Colonic mucosa (tissue), 4 donors: ENCODE measurements around the gene CNTN2. TPM values are rescaled to one million over a fixed set of nuclear protein-coding genes. Genes with fewer than 3 reads are reported as not detected.

Experiments used
- DNase-seq: peaks from one replicate; pipeline ENCODE4 v3.0.0-alpha.2; 2020
- H3K27ac ChIP-seq: fragments of 200-600 bp; one replicate; pipeline ENCODE4 v1.8.0; 2021
- H3K27me3 ChIP-seq: fragments of 200-600 bp; one replicate; pipeline ENCODE4 v1.8.0; 2021
- H3K36me3 ChIP-seq: fragments of 200-600 bp; one replicate; pipeline ENCODE4 v1.8.0; 2021
- H3K4me1 ChIP-seq: fragments of 200-600 bp; one replicate; pipeline ENCODE4 v1.8.0; 2021; ENCODE audit warnings: mild to moderate bottlenecking
- H3K4me3 ChIP-seq: fragments of 200-600 bp; one replicate; pipeline ENCODE4 v1.8.0; 2021
- H3K9ac ChIP-seq, 2 donors: one replicate each; pipeline ENCODE4 v1.7.0; 2013; ENCODE audit warnings: control low read depth in 2 of 2, low read depth in 2 of 2, low read length in 2 of 2
- H3K9me3 ChIP-seq: fragments of 200-600 bp; one replicate; pipeline ENCODE4 v1.8.0; 2021
- CTCF ChIP-seq: fragments of 200-600 bp; IDR thresholded peaks from one replicate; pipeline ENCODE4 v1.8.0; 2022; ENCODE audit warnings: antibody characterized with exemption, mild to moderate bottlenecking
- intact Hi-C: fragments of 100-400 bp; cut with DNase I; formaldehyde crosslinking; loops from one replicate; pipeline ENCODE4 v1.14.1; 2022
- total RNA-seq, 2 donors: library from RNA; stranded (reverse); fragmentation: NEBNext Ultra II Directional in 1 of 2; extraction: Animal tissue kit (Norgen Biotek cat#: 25700) in 1 of 2; gene quantifications; one replicate each; pipeline ENCODE4 v1.2.1, GENCODE V29; 2021
- donor health status: healthy.
- donor health status: DM: no; HTN: no; CAD: no.
- donor health status: DM: no; HTN: no; CAD: no.

The CNTN2 gene
- total RNA-seq, 2 donors from 2014 or later = 0.20 to 1.4 TPM

- Histone ChIP-seq H3K4me1 (no peaks in the 10 kb centered on the region), H3K9me3 (no peaks in the 10 kb centered on the region), H3K9ac (no peak overlapping the region), H3K27ac (no peak overlapping the region), H3K36me3 (no peaks in the 10 kb centered on the region), H3K27me3 (no peaks in the 10 kb centered on the region), H3K4me3 (no peak overlapping the region)
- TF ChIP-seq CTCF = no peak
- intact Hi-C loops = no loop called here
- DNase-seq = no peak
Observed at GRCh38 chr1:205001162-205001561, 41.9 kb upstream of the CNTN2 start.

- Histone ChIP-seq H3K27me3 (no peaks in the 10 kb centered on the region), H3K9me3 (no peaks in the 10 kb centered on the region), H3K36me3 (no peaks in the 10 kb centered on the region), H3K9ac (no peak overlapping the region), H3K4me1 (no peaks in the 10 kb centered on the region), H3K27ac (no peak overlapping the region), H3K4me3 (no peak overlapping the region)
- intact Hi-C loops = no loop called here
- no peak for DNase-seq
- TF ChIP-seq CTCF = no peak
Observed at GRCh38 chr1:205002705-205003104, 40.3 kb upstream of the CNTN2 start.

GRCh38 chr1:205003358-205004131 lies 39.5 kb upstream of the CNTN2 start:
- H3K9me3 ChIP-seq = no peaks in the 10 kb centered on the region
- no peak overlapping the region for H3K27ac ChIP-seq
- H3K27me3 ChIP-seq = no peaks in the 10 kb centered on the region
- intact Hi-C loops = no loop called here
- H3K4me3 ChIP-seq = no peak overlapping the region
- DNase-seq = no peak
- no peak for TF ChIP-seq CTCF
- no peaks in the 10 kb centered on the region for H3K36me3 ChIP-seq
- H3K4me1 ChIP-seq = no peaks in the 10 kb centered on the region
- H3K9ac ChIP-seq = no peak overlapping the region

- H3K4me3 ChIP-seq = no peak overlapping the region
- no peaks in the 10 kb centered on the region for H3K27me3 ChIP-seq
- intact Hi-C loops = no loop called here
- H3K4me1 ChIP-seq = no peaks in the 10 kb centered on the region
- DNase-seq = no peak
- no peak for TF ChIP-seq CTCF
- H3K9me3 ChIP-seq = no peaks in the 10 kb centered on the region
- H3K9ac ChIP-seq = no peak overlapping the region
- H3K27ac ChIP-seq = no peak overlapping the region
- H3K36me3 ChIP-seq = no peaks in the 10 kb centered on the region
Observed at GRCh38 chr1:205004351-205004750, 38.7 kb upstream of the CNTN2 start.

GRCh38 chr1:205008896-205009295 lies 34.1 kb upstream of the CNTN2 start:
- H3K4me3 ChIP-seq = no peak overlapping the region
- H3K9ac ChIP-seq = no peak overlapping the region
- no peaks in the 10 kb centered on the region for H3K27me3 ChIP-seq
- H3K36me3 ChIP-seq = no peaks in the 10 kb centered on the region
- H3K27ac ChIP-seq = no peak overlapping the region
- no peak for DNase-seq
- TF ChIP-seq CTCF = no peak
- no peaks in the 10 kb centered on the region for H3K9me3 ChIP-seq
- H3K4me1 ChIP-seq = no peaks in the 10 kb centered on the region
- intact Hi-C loops = no loop called here
